ENCODE data around the gene NUDT15. TPM values are rescaled to one million over a fixed set of nuclear protein-coding genes. Genes with fewer than 3 reads are reported as not detected.

NUDT15 gene
- 1 to 10 TPM; 8.8 to 9.7 TPM for total RNA-seq

DNA sequence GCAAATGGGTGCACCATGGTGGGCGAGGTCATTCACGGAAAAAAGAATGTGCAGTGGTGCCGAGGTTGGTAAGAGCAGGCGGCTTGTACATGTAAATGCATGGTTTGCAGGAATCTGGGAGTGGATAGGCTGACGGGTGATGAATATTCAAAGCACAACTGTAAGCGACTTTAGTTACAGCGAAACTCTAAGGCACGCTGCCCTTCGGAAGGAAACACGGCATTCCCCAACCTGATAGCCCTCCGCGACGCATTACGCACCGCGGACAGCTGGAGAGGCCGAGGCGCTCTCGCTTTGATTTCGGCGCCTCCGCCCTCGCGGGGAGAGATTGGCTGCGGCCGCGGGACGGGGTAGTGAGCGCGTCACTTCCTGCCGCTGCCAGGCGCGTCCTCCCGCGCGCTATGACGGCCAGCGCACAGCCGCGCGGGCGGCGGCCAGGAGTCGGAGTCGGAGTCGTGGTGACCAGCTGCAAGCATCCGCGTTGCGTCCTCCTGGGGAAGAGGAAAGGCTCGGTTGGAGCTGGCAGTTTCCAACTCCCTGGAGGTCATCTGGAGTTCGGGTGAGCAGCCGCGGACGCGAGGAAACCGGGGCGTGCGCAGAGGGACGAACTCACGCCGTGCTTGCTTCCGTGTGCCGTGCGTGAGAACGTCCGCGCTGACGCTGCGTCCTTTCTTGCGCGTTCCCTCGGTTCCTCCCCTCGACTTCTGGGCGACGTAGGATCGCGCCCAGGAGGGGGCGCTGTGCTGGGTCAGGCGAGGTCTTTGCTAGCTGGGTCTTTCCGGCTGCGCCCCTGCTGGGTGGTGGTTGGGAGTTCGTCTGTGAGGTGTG is at the start of gene NUDT15:
TSS of gene NUDT15 (plus strand) at position 381 of the 828 bp plus-strand sequence. CDS start at position 402, 21 bp downstream.
- Histone ChIP-seq H3K4me1 (ENCODE audit: control insufficient read depth in 1 of 2, low read depth in 2 of 2) (peaks cover 5 to 20% of the 10 kb centered on the region in 2 donors), H3K36me3 (no peaks in the 10 kb centered on the region), H3K27ac (peak within 1 kb of the TSS; percentile 88 to 94), H3K9me3 (no peaks in the 10 kb centered on the region), H3K27me3 (replicated peaks; ENCODE audit: insufficient read depth) (no peaks in the 10 kb centered on the region), H3K4me3 (peak within 1 kb of the TSS; percentile 83)
- TF ChIP-seq, protein P1, sequence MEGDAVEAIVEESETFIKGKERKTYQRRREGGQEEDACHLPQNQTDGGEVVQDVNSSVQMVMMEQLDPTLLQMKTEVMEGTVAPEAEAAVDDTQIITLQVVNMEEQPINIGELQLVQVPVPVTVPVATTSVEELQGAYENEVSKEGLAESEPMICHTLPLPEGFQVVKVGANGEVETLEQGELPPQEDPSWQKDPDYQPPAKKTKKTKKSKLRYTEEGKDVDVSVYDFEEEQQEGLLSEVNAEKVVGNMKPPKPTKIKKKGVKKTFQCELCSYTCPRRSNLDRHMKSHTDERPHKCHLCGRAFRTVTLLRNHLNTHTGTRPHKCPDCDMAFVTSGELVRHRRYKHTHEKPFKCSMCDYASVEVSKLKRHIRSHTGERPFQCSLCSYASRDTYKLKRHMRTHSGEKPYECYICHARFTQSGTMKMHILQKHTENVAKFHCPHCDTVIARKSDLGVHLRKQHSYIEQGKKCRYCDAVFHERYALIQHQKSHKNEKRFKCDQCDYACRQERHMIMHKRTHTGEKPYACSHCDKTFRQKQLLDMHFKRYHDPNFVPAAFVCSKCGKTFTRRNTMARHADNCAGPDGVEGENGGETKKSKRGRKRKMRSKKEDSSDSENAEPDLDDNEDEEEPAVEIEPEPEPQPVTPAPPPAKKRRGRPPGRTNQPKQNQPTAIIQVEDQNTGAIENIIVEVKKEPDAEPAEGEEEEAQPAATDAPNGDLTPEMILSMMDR (IDR thresholded peaks at IDR 0.05) = peak; percentile 97
- DNase-seq (ENCODE audit: low spot score) (peak; percentile 64), ATAC-seq (ENCODE audit: insufficient number of reproducible peaks, low FRiP score, low read depth) (peak; percentile 95)

DNA sequence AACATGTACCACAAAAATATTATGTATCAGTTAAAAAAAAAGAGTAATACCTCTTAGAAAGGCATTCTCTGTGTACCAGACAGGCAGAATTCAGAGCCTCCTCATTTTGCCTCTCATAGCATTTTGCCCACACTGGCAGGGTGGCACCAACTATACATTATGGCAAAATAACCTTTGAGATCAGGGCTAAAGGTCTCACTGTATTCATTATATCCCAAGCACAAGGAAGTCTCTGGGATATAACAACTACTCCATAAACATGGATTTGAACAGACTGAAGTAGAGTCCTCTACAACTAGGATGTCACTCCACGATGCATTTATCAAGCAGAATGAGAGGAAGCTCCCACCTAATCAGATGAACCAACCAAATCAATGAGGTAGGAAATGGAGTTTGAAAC is 47.1 kb upstream of the NUDT15 start:
- TF ChIP-seq, protein P1 (IDR thresholded peaks at IDR 0.05) = no peak
- DNase-seq (ENCODE audit: low spot score) (no peak), ATAC-seq (ENCODE audit: insufficient number of reproducible peaks, low FRiP score, low read depth) (no peak)
- no peak overlapping the region for H3K27ac ChIP-seq
- H3K9me3 ChIP-seq = no peaks in the 10 kb centered on the region
- no peak overlapping the region for H3K4me3 ChIP-seq
- H3K36me3 ChIP-seq = peaks cover 5% of the 10 kb centered on the region
- no peaks in the 10 kb centered on the region for H3K4me1 ChIP-seq (ENCODE audit: control insufficient read depth in 1 of 2, low read depth in 2 of 2)
- no peaks in the 10 kb centered on the region for H3K27me3 ChIP-seq (replicated peaks; ENCODE audit: insufficient read depth)

DNA sequence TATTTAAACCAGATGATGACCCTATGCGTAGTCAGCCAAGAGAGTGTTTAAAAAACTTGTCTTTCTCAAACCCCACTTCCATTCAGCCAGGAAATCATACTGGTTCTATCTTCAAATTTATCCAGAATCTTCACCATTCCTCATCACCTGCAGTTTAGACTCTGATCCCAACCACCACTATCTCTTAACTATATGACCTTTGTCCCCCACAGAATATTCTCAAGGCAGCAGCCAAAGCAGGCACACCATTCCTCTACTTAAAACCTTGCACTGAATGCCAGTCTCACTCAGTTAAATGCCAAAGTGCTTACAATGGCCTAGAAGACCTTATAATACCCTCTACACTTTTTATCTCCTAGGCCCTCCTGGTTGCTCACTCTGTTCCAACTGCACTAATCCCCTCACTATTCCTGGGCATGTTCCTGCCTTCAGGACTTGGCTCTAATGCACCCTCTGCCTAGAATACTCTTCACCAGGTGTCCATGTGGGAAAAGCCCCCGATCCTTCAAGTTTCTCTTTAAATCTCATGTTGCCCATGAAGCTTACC is 46.5 kb upstream of the NUDT15 start:
- H3K27me3 ChIP-seq (replicated peaks; ENCODE audit: insufficient read depth) = no peaks in the 10 kb centered on the region
- H3K36me3 ChIP-seq = peaks cover 5% of the 10 kb centered on the region
- ATAC-seq (ENCODE audit: insufficient number of reproducible peaks, low FRiP score, low read depth) (no peak), DNase-seq (ENCODE audit: low spot score) (no peak)
- no peaks in the 10 kb centered on the region for H3K9me3 ChIP-seq
- H3K27ac ChIP-seq = no peak overlapping the region
- TF ChIP-seq, protein P1 (IDR thresholded peaks at IDR 0.05) = no peak
- no peak overlapping the region for H3K4me3 ChIP-seq
- no peaks in the 10 kb centered on the region for H3K4me1 ChIP-seq (ENCODE audit: control insufficient read depth in 1 of 2, low read depth in 2 of 2)

DNA sequence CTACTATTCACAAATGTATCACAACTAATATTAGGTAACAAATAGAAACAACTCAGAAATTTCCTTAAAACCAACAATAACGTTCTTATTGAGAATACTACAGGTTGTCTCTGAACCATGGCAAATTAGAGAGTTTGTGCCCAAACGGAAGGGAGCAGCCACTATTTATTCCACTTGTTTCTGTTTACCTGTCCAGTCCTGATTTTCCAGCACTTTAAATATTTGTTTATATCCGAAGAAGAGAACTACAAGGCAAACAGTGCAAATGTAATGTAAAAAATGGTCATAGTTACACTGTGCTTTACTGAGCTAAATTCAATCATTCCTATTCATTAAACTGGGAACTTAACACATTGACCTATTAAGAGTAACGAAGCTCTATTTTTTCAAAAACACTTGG is 45.7 kb upstream of the NUDT15 start:
- DNase-seq (ENCODE audit: low spot score) = no peak
- TF ChIP-seq, protein P1 (IDR thresholded peaks at IDR 0.05) = no peak
- Histone ChIP-seq H3K27me3 (replicated peaks; ENCODE audit: insufficient read depth) (no peaks in the 10 kb centered on the region), H3K4me3 (no peak overlapping the region), H3K27ac (no peak overlapping the region), H3K4me1 (ENCODE audit: control insufficient read depth in 1 of 2, low read depth in 2 of 2) (no peaks in the 10 kb centered on the region), H3K36me3 (peaks cover 5% of the 10 kb centered on the region), H3K9me3 (no peaks in the 10 kb centered on the region)
- no peak for ATAC-seq (ENCODE audit: insufficient number of reproducible peaks, low FRiP score, low read depth)

DNA sequence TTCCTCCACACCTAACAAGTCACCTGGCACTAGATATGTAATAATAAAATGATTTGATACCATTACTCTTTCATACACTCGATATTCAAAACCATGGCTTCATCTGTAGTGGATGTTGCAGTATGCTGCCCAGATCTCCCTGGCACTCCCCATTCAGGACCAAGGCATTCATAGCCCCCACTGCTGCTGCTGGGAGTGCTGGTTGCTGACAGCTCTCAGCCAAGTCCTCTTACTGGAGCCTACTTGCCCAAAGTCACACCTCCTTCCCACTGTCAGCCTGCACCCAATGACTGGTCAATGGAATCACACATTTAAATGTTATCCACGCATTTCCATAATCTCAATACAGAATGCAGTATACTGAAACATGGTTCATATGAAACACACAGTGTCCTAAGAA is 40.1 kb upstream of the NUDT15 start:
- H3K4me1 ChIP-seq (ENCODE audit: control insufficient read depth in 1 of 2, low read depth in 2 of 2) = peaks cover 8 to 30% of the 10 kb centered on the region in 2 donors
- no peak overlapping the region for H3K27ac ChIP-seq
- H3K9me3 ChIP-seq = no peaks in the 10 kb centered on the region
- H3K4me3 ChIP-seq = no peak overlapping the region
- DNase-seq (ENCODE audit: low spot score) = no peak
- H3K27me3 ChIP-seq (replicated peaks; ENCODE audit: insufficient read depth) = no peaks in the 10 kb centered on the region
- no peak for ATAC-seq (ENCODE audit: insufficient number of reproducible peaks, low FRiP score, low read depth)
- TF ChIP-seq, protein P1 (IDR thresholded peaks at IDR 0.05) = no peak
- peaks cover 5% of the 10 kb centered on the region for H3K36me3 ChIP-seq

All from thoracic aorta (tissue), 2 donors.